Transverse colon (tissue), 4 donors: ENCODE results near the gene GAB1. TPM values are rescaled to one million over a fixed set of nuclear protein-coding genes. Genes with fewer than 3 reads are reported as not detected.

Experiments
- DNase-seq: peaks from one replicate; pipeline ENCODE4 v3.0.0-alpha.2; 2019
- H3K27ac ChIP-seq, 4 donors: fragments of 200-600 bp; sonication (generic); 2 replicates each; pipeline ENCODE4 v1.5.1; 2016 to 2018; ENCODE audit warnings: inconsistent platforms in 4 of 4
- H3K27me3 ChIP-seq: fragments of 200-600 bp; sonication (generic); 2 replicates; pipeline ENCODE4 v1.5.1; 2017; ENCODE audit warnings: inconsistent platforms
- H3K36me3 ChIP-seq, 4 donors: fragments of 200-600 bp; sonication (generic); 2 replicates each; pipeline ENCODE4 v1.5.1; 2017 to 2019; ENCODE audit warnings: inconsistent platforms in 4 of 4
- H3K4me1 ChIP-seq, 4 donors: fragments of 200-600 bp; sonication (generic); 2 replicates each; pipeline ENCODE4 v1.5.1; 2017 to 2020; ENCODE audit warnings: inconsistent platforms in 4 of 4
- H3K4me3 ChIP-seq, 4 donors: fragments of 200-600 bp; sonication (generic); 1 replicate in 1 of 4; 2 replicates in 3 of 4; pipeline versions ENCODE4 v1.5.1 to v1.6.1; 2017 to 2019; ENCODE audit warnings: inconsistent platforms in 4 of 4
- H3K9me3 ChIP-seq, 2 donors: fragments of 200-600 bp; sonication (generic); 2 replicates each; pipeline ENCODE4 v1.5.1; 2017 to 2019; ENCODE audit warnings: inconsistent platforms in 2 of 2
- CTCF ChIP-seq, 5 experiments: fragments of 200-600 bp in 3 of 5; fragments of 450-650 bp in 2 of 5; sonication (generic) in 3 of 5; IDR thresholded peaks; 1 replicate in 2 of 5; 2 replicates in 3 of 5; pipeline ENCODE4 v1.5.1; 2016 to 2017; ENCODE audit warnings: antibody characterized with exemption in 5 of 5, inconsistent platforms in 3 of 5, mild to moderate bottlenecking in 2 of 5, moderate library complexity in 1 of 5
- EP300 ChIP-seq: sonication (generic); formaldehyde crosslinking; IDR thresholded peaks from one replicate; pipeline ENCODE4 v1.6.1; 2017; ENCODE audit warnings: antibody characterized with exemption, low read depth
- POLR2A ChIP-seq: fragments of 450-650 bp; IDR thresholded peaks from one replicate; pipeline ENCODE4 v1.6.1; 2016; ENCODE audit warnings: antibody characterized with exemption, mild to moderate bottlenecking, moderate library complexity
- POLR2AphosphoS5 ChIP-seq, 3 donors: sonication (generic); formaldehyde crosslinking; IDR thresholded peaks; one replicate each; pipeline ENCODE4 v1.6.1; 2016; ENCODE audit warnings: antibody characterized with exemption in 3 of 3
- WGBS, 2 donors: methylation state at CpG; one replicate each; pipeline ENCODE4 v1.1.5; 2018; ENCODE audit warnings: low coverage in 1 of 2; 5-methylcytosine and 5-hydroxymethylcytosine counted together
- in situ Hi-C, 4 donors: fragments of 200-750 bp; cut with MboI; loops; one replicate each; pipeline versions ENCODE4 v1.15.0 to v1.15.1; 2017; ENCODE audit warnings: low sequenced_read_pairs in 3 of 4, low pct_ligation_motif_present in 1 of 4, low pct_unique_long_range_greater_than_20kb in 1 of 4
- intact Hi-C: fragments of 100-400 bp; cut with DNase I; formaldehyde crosslinking; loops from one replicate; pipeline ENCODE4 v1.15.1; 2023; ENCODE audit warnings: low total_unique reads
- total RNA-seq, 4 donors: library from RNA; depleted of rRNA; stranded (reverse); fragments of >200 nt; gene quantifications; one replicate each; pipeline ENCODE4 v1.1.0, GENCODE V29; 2016

GAB1 gene
- total RNA-seq, 4 donors from 2014 or later = 33.0 to 72.7 (median 62.2) TPM

GRCh38 chr4:143441678-143442077, 105.0 kb downstream of the GAB1 start:
- intact Hi-C loops = no loop called here
- H3K27ac ChIP-seq = no peak overlapping the region
- DNase-seq = no peak
- in situ Hi-C loops = no loop called here
- peaks cover 0 to 18% (median 2%) of the 10 kb centered on the region in 4 donors for H3K36me3 ChIP-seq
- no peak overlapping the region for H3K4me3 ChIP-seq
- TF ChIP-seq EP300 (no peak), CTCF (IDR thresholded peaks at IDR 0.05) (no peak), POLR2A (no peak), POLR2AphosphoS5 (IDR thresholded peaks at IDR 0.05) (no peak)
- H3K9me3 ChIP-seq = no peaks in the 10 kb centered on the region
- peaks cover 0 to 9% (median 0%) of the 10 kb centered on the region in 4 donors for H3K4me1 ChIP-seq
- WGBS, 2 donors = 69 to 71% methylated on average over 4 of the region's 4 CpGs
- H3K27me3 ChIP-seq = no peaks in the 10 kb centered on the region

- Histone ChIP-seq H3K27me3 (no peaks in the 10 kb centered on the region), H3K9me3 (no peaks in the 10 kb centered on the region), H3K4me1 (peaks cover 0 to 5% (median 0%) of the 10 kb centered on the region in 4 donors), H3K27ac (no peak overlapping the region), H3K36me3 (peaks cover 0 to 8% (median 1%) of the 10 kb centered on the region in 4 donors), H3K4me3 (no peak overlapping the region)
- WGBS, 2 donors = 53 to 63% methylated on average over 1 of the region's 1 CpG
- intact Hi-C loops (no loop called here), in situ Hi-C loops (no loop called here)
- no peak for DNase-seq
- no peak for TF ChIP-seq EP300
- TF ChIP-seq POLR2AphosphoS5 (IDR thresholded peaks at IDR 0.05) = no peak
- TF ChIP-seq POLR2A = no peak
- TF ChIP-seq CTCF (IDR thresholded peaks at IDR 0.05) = no peak
These were observed 107.1 kb downstream of the GAB1 start for GRCh38 chr4:143443728-143444127.

GRCh38 chr4:143451186-143451585, 114.5 kb downstream of the GAB1 start:
- Histone ChIP-seq H3K27me3 (no peaks in the 10 kb centered on the region), H3K36me3 (no peaks in the 10 kb centered on the region), H3K4me3 (no peak overlapping the region), H3K9me3 (no peaks in the 10 kb centered on the region), H3K27ac (no peak overlapping the region), H3K4me1 (no peaks in the 10 kb centered on the region)
- no peak for DNase-seq
- TF ChIP-seq POLR2AphosphoS5 (IDR thresholded peaks at IDR 0.05) (no peak), CTCF (IDR thresholded peaks at IDR 0.05) (no peak), POLR2A (no peak), EP300 (no peak)
- intact Hi-C loops = no loop called here
- in situ Hi-C loops = no loop called here
- 58 to 68% methylated on average over 4 of the region's 4 CpGs for WGBS, 2 donors

GRCh38 chr4:143455211-143455610, 118.5 kb downstream of the GAB1 start:
- in situ Hi-C loops (no loop called here), intact Hi-C loops (no loop called here)
- Histone ChIP-seq H3K27ac (no peak overlapping the region), H3K9me3 (no peaks in the 10 kb centered on the region), H3K27me3 (no peaks in the 10 kb centered on the region), H3K36me3 (peaks cover 0 to 14% (median 6%) of the 10 kb centered on the region in 4 donors), H3K4me3 (no peak overlapping the region), H3K4me1 (no peaks in the 10 kb centered on the region)
- no peak for TF ChIP-seq CTCF (IDR thresholded peaks at IDR 0.05)
- TF ChIP-seq POLR2A = no peak
- no peak for TF ChIP-seq POLR2AphosphoS5 (IDR thresholded peaks at IDR 0.05)
- no peak for TF ChIP-seq EP300
- no peak for DNase-seq
- 76 to 81% methylated on average over 3 of the region's 3 CpGs for WGBS, 2 donors
